Kidney (tissue), 14 donors: Measurements from ENCODE around the gene DUSP22. TPM values are rescaled to one million over a fixed set of nuclear protein-coding genes. Genes with fewer than 3 reads are reported as not detected.

ENCODE experiments used
- DNase-seq, 5 donors: peaks; one replicate each; pipeline ENCODE4 v3.0.0-alpha.2; 2013 to 2020
- FAIRE-seq: peaks from 2 replicates; lab custom pipeline; 2012; peaks lifted over from hg19 to GRCh38; lab: Jason Lieb, UNC
- H3K27ac ChIP-seq, 2 donors: one replicate each; pipeline ENCODE4 v1.7.0; 2013; ENCODE audit warnings: low read depth in 2 of 2, low read length in 2 of 2, inconsistent platforms in 1 of 2
- H3K27me3 ChIP-seq: one replicate; pipeline ENCODE4 v1.7.1; 2013; ENCODE audit warnings: low read length, inconsistent platforms; ENCODE audit not compliant: control insufficient read depth, insufficient read depth
- H3K36me3 ChIP-seq, 3 donors: one replicate each; pipeline versions ENCODE4 v1.7.0 to v1.7.1; 2013; ENCODE audit warnings: low read length in 3 of 3, control low read depth in 1 of 3, inconsistent platforms in 1 of 3; ENCODE audit not compliant: insufficient read depth in 3 of 3, control insufficient read depth in 2 of 3
- H3K4me1 ChIP-seq, 3 donors: one replicate each; pipeline versions ENCODE4 v1.7.0 to v1.7.1; 2013; ENCODE audit warnings: low read length in 3 of 3, inconsistent platforms in 1 of 3, low read depth in 1 of 3; ENCODE audit not compliant: control insufficient read depth in 2 of 3, insufficient read depth in 2 of 3
- H3K4me3 ChIP-seq, 3 donors: one replicate each; pipeline versions ENCODE4 v1.7.0 to v1.8.1; 2013; ENCODE audit warnings: low read length in 3 of 3, control low read depth in 1 of 3, inconsistent platforms in 1 of 3
- H3K9ac ChIP-seq, 3 donors: one replicate each; pipeline versions ENCODE4 v1.7.0 to v1.7.1; 2013; ENCODE audit warnings: low read length in 3 of 3, control low read depth in 1 of 3, inconsistent platforms in 1 of 3
- H3K9me3 ChIP-seq, 3 donors: one replicate each; pipeline versions ENCODE4 v1.7.0 to v1.7.1; 2013; ENCODE audit warnings: low read length in 3 of 3, control low read depth in 1 of 3, inconsistent platforms in 1 of 3; ENCODE audit not compliant: control insufficient read depth in 2 of 3, insufficient read depth in 1 of 3
- CTCF ChIP-seq: IDR thresholded peaks from 3 replicates; pipeline ENCODE4 v1.5.1; 2012; ENCODE audit warnings: mild to moderate bottlenecking, moderate library complexity, borderline replicate concordance; ENCODE audit not compliant: insufficient read depth; ENCODE audit errors: extremely low read depth
- intact Hi-C: fragments of 100-400 bp; cut with DNase I; formaldehyde crosslinking; loops from one replicate; pipeline ENCODE4 v1.11.1; 2022
- polyA plus RNA-seq: library from polyadenylated mRNA; stranded (reverse); fragments of 350-450 nt; fragmentation: Illumina TruSeq; extraction: RNeasy Lipid Tissue Mini Kit (QIAGEN cat#74804); gene quantifications from one replicate; pipeline ENCODE4 v1.2.3, GENCODE V29; 2014; ENCODE audit warnings: low read depth, low replicate concordance; ENCODE audit not compliant: insufficient read depth
- total RNA-seq: library from RNA; stranded (reverse); fragmentation: NEBNext Ultra II Directional; extraction: Animal tissue kit (Norgen Biotek cat#: 25700); gene quantifications from one replicate; pipeline ENCODE4 v1.2.1, GENCODE V29; 2021
- donor health status: control.
- donor health status: control.
- donor health status: control.
- donor health status: control.
- donor health status: control.
- donor health status: DM: yes; HTN: yes; CAD: no.
- donor health status: Normal renal cell carcinoma (clear cell type).

DUSP22 gene
- total and polyA plus RNA-seq, 2 donors from 2014 or later, result 24.0 to 60.7 TPM

GRCh38 chr6:398065-398464 lies 105.8 kb downstream of the DUSP22 start:
- DNase-seq, result no peak
- H3K9me3 ChIP-seq, result no peaks in the 10 kb centered on the region
- no peak overlapping the region for H3K27ac ChIP-seq
- peaks cover 20% of the 10 kb centered on the region for H3K27me3 ChIP-seq
- TF ChIP-seq CTCF, result no peak
- H3K9ac ChIP-seq, result no peak overlapping the region
- H3K4me3 ChIP-seq, result no peak overlapping the region
- H3K36me3 ChIP-seq, result no peaks in the 10 kb centered on the region
- intact Hi-C loops, result no loop called here
- no peaks in the 10 kb centered on the region for H3K4me1 ChIP-seq
- no peak for FAIRE-seq

GRCh38 chr6:398558-399078 lies 106.3 kb downstream of the DUSP22 start:
- Histone ChIP-seq H3K9ac (no peak overlapping the region), H3K27me3 (peaks cover 18% of the 10 kb centered on the region), H3K4me1 (no peaks in the 10 kb centered on the region), H3K36me3 (no peaks in the 10 kb centered on the region), H3K27ac (no peak overlapping the region), H3K4me3 (no peak overlapping the region), H3K9me3 (no peaks in the 10 kb centered on the region)
- FAIRE-seq, result no peak
- intact Hi-C loops, result no loop called here
- peak in 1 of 5 donors; percentile 37 for DNase-seq
- no peak for TF ChIP-seq CTCF

GRCh38 chr6:399785-400534 lies 107.7 kb downstream of the DUSP22 start:
- intact Hi-C loops, result no loop called here
- H3K4me3 ChIP-seq, result no peak overlapping the region
- H3K27me3 ChIP-seq, result peaks cover 7% of the 10 kb centered on the region
- DNase-seq (no peak), FAIRE-seq (no peak)
- H3K9me3 ChIP-seq, result no peaks in the 10 kb centered on the region
- no peak overlapping the region for H3K9ac ChIP-seq
- no peak for TF ChIP-seq CTCF
- H3K27ac ChIP-seq, result no peak overlapping the region
- H3K36me3 ChIP-seq, result no peaks in the 10 kb centered on the region
- no peaks in the 10 kb centered on the region for H3K4me1 ChIP-seq
